GM18526 (cell line): Measurements from ENCODE around the gene KBTBD2.

Source experiments
- POLR2A ChIP-seq: IDR thresholded peaks from 3 replicates; pipeline ENCODE4 v1.6.1; 2011; ENCODE audit not compliant: insufficient read length; ENCODE audit errors: extremely low read depth

The KBTBD2 gene

GRCh38 chr7:32900433-32900995 lies 9.0 kb upstream of the KBTBD2 start:
- TF ChIP-seq POLR2A, result no peak

GRCh38 chr7:32896564-32897347 lies 5.2 kb upstream of the KBTBD2 start:
- no peak for TF ChIP-seq POLR2A

DNA sequence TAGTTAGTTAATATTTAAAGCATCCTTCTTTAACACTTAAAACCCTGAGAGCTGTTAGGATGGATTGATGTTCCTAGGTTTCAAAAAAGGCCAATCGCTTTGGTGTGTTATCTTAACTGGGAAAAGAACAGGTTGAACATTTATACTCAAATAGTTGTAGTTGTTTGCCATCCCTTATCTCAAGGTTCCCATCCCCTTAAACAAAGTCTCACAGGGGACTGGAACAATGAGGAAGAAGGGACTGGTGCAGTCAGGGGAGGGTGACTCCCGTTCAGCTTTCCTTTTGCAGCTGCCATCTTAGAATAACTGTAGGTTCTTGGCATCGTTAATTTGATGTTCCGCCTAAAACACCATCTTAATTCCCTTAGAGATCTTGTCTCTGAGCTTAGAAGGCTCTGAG lies 2.6 kb upstream of the KBTBD2 start:
- no peak for TF ChIP-seq POLR2A

DNA sequence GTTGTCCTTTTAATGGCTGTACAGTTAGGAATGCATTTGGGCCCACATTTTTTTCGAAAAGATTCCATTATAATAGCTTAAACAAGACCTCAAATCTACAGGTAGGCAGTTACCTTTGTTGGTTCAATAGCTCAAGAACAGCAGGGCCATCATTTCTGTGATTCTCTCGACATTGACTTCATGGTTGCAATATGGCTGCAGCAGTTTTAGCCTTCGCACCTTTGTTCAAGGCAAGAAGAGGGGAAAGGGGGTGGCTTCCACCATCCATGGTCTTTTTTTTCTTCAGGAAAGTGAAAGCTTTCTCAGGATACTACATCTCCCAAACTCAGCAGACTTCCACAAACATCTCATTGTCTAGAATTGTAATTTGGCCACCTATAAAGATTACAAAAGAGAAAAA lies 2.2 kb upstream of the KBTBD2 start:
- no peak for TF ChIP-seq POLR2A

DNA sequence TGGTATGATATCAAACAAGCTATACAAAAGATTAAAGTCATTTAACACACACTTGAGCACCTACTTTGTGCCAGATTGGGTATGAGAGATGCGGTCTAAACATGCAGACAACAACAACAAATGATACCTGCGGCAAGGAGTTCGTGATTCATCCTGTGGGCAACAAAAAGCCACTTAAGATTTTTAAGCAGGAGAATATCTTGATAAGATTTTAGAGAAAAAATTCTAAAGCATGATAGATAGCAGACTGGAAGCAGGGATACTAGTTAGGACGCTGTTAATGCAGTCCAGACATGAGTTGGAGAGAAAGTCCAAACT lies 1.6 kb upstream of the KBTBD2 start:
- no peak for TF ChIP-seq POLR2A

DNA sequence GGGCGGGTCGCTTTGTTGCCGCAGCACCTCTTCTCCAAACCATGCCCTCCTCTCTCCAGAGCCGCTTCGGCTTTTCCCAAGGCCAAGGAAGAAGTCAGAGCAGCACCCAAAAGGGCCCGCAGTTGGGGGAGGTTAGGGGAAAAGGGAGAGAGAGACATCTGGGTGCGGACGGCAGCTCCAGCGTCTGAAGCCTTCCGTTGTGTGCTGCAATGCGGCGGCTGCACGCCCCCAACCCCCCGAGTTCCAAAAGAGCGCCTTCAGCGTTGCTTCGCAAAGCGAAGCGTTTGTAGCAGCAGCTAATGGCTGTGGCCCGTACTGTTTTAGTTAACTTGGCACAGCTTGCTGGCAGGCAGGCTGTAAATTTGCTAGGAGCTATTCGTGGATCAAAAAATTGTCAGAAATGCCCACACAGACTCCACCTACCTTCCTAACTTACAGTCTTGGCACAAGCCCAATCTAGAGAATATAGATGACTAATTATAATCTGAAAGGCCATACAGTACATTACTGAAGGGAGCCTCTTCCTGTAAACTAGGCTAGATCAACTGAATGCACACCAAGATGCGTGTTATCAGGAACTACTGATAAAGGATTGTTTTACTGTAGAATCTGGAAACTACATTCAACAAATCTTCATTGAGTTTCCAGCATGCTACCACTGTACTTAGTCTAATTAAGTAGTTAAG lies 1.1 kb upstream of the KBTBD2 start:
- TF ChIP-seq POLR2A, result no peak

DNA sequence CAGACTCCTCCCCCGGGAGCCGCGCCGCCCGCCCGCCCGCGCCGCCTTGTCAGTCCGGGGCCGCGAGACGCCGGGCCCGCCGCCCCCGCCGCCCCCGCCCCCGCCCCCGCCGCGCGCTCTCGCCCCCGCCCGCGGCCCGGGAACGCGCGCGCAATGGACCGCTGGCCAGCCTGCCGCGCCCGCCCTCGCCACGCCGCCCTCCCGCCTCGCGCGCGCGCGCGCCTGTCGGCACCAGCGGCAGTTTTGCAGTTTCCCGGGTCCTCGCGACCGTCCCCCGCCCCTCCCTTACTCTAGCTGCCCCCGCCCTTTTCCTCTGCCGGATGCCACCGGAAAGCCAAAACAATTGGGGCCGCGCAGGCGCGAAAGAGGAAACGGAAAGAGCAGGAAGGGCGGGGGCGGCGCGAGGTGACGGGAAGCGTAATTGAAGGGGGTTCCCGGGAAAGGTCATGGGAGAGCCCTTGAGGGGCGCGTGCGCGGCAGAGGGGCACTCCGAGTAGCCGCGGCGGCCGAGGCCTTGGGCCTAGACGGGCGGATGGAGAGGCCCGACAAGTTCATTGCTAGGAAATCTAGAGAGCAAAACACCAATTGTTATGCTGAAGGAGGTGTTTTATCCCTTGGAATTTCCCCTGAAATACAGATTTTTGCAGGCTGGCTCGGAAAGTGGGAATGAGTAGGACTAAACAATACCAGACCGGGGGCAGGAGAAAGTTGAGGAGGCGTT lies 400 bp upstream of the KBTBD2 start:
- TF ChIP-seq POLR2A, result peak; percentile 85

GRCh38 chr7:32890793-32891042 lies 842 bp downstream of the KBTBD2 start:
- no peak for TF ChIP-seq POLR2A

DNA sequence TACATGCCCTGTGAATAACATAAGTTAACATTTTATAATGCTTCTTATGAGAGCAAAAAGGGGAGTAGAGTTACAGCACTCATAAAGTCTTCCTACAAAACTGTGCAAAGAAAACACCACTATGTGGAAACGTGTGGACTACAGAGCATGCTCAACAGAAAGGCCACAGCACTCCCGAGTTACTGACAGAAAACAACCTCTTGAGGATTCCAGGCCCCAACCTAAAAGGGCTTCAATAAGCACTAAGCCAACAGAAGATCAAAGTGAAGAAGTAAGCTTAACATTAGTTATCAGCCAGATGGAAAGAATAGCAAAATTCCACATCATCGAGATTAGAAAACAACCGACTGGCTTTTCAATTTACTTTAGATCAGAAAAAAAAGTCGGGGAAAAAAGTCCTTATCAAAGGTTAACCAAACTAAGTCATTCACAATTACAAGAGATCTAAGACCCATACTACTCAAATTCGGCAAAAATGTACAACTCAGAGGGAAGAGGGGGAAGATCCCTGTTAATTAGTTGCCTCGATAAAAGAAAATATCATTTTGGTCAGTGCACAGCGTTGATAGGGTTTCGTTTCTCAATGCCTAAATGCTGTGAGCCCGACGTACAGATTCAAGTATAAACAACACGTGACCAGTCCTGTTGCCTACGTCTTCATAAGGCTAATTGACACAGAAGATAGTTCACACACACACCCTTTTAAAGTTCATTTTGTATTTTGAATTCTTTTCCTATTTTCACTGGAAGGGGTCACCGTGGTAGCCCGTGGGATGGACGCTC lies 1.4 kb downstream of the KBTBD2 start:
- TF ChIP-seq POLR2A, result no peak

DNA sequence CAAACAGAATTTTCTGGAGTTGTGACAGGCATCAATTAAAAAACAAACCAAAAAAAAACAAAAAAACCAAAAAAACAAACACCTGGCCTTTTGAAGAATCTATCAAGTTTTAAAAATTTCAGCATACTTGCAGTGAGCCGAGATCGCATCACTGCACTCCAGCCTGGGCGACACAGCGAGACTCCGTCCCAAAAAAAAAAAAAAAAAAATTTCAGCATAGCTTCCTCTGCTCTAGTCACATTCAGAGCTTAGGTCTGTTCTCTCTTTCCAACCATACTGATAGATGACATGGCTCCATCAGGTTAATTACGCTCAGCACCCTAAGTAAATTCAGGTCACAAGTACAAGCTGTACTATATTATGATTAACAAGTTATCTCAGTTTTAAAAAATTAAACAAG lies 3.1 kb downstream of the KBTBD2 start:
- no peak for TF ChIP-seq POLR2A

GRCh38 chr7:32887395-32887794 lies 4.2 kb downstream of the KBTBD2 start:
- TF ChIP-seq POLR2A, result no peak

DNA sequence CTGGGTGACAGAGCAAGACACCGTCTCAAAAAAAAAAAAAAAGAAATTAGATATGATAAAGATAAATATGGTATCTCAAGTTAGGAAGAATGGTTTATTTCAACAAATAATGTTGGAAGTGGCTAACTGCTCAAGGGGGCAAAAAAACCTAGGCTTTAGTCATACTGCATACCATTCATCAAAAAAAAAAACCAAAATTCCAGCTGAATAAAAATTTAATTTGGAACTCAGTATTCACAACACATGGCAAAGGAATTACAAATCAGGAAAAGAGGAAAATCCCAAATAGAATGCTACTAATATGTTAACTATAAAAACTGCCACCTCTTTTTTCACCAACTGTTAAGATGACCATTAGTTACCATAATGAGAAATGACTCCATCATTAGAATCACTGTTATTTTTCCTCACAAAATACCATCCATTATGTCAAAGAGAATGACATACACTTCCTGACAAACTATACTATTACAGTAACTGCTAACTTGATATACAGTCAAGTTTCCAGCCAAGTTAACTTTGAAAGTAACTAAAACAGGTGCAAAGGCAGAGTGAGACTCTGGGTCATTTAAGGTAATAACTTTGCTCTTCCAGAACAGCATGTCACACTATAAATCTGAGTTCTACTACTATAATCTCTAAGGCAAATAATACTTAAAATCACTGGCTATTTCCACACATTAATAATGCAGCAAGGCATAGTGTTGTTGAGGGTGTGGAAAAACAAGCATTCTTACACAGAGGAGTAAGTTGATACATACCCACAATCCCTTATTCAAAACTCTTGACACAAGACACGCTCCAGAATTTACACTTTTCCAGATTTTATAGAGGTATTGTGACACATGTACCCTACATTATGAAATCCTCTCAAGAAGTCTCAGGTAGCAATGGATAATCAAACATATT lies 10.2 kb downstream of the KBTBD2 start:
- no peak for TF ChIP-seq POLR2A

- no peak for TF ChIP-seq POLR2A
Measured at GRCh38 chr7:32879460-32879859, 12.1 kb downstream of the KBTBD2 start.

DNA sequence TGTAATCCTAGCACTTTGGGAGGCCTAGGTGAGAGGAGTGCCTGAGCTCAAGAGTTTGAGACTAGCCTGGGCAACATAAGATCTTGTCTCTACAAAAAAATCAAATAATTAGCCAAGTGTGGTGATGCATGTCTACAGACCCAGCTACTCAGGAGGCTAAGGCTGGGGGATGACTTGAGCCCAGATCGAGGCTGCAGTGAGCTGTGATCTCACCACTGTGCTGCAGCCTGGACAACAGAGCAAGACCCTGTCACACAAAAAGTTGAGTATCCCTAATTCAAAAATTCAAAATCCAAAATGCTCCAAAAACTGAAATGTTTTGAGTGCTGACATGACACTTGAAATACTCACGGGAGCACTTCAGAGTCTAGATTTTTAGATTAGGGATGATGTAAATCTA lies 19.1 kb downstream of the KBTBD2 start:
- no peak for TF ChIP-seq POLR2A
